GM18951 (cell line): Measurements from ENCODE around the gene EYS.
"Not testable (repeated sequence)": the region's sequence is repeated elsewhere in the genome, so short reads cannot be mapped to it uniquely, and the experiment has no call there.

Source experiments
- POLR2A ChIP-seq: IDR thresholded peaks from 4 replicates; pipeline ENCODE4 v1.6.1; 2011; ENCODE audit warnings: mild to moderate bottlenecking; ENCODE audit not compliant: insufficient read length, insufficient read depth; ENCODE audit errors: extremely low read depth
- in situ Hi-C: fragments of 300-500 bp; cut with MboI; formaldehyde crosslinking; loops from one replicate; pipeline ENCODE4 v1.12.0; 2022; ENCODE audit warnings: low sequenced_read_pairs, mixed read lengths, inconsistent platforms; ENCODE audit not compliant: unreplicated experiment

The EYS gene

GRCh38 chr6:63856271-63856670 lies 1850.8 kb downstream of the EYS start:
- TF ChIP-seq POLR2A: no peak
- in situ Hi-C loops: no loop called here

GRCh38 chr6:63844287-63844686 lies 1862.7 kb downstream of the EYS start:
- no peak for TF ChIP-seq POLR2A
- in situ Hi-C loops: no loop called here

GRCh38 chr6:63839485-63839884 lies 1867.5 kb downstream of the EYS start:
- in situ Hi-C loops: no loop called here
- no peak for TF ChIP-seq POLR2A

- in situ Hi-C loops: not testable (repeated sequence)
Observed at GRCh38 chr6:63828678-63829077, 1878.3 kb downstream of the EYS start.

GRCh38 chr6:63824722-63825121 lies 1882.3 kb downstream of the EYS start:
- in situ Hi-C loops: no loop called here

GRCh38 chr6:63821442-63821841 lies 1885.6 kb downstream of the EYS start:
- TF ChIP-seq POLR2A: no peak
- in situ Hi-C loops: no loop called here

More at GRCh38 chr6:63824722-63825121, 1882.3 kb downstream of the EYS start:
- no peak for TF ChIP-seq POLR2A

- TF ChIP-seq POLR2A: no peak
- in situ Hi-C loops: no loop called here
Observed at GRCh38 chr6:63819831-63820230, 1887.2 kb downstream of the EYS start.

GRCh38 chr6:63817492-63818050 lies 1889.5 kb downstream of the EYS start:
- no peak for TF ChIP-seq POLR2A
- in situ Hi-C loops: no loop called here

- no peak for TF ChIP-seq POLR2A
- in situ Hi-C loops: no loop called here
Observed at GRCh38 chr6:63816982-63817436, 1890.0 kb downstream of the EYS start.

- in situ Hi-C loops: no loop called here
- TF ChIP-seq POLR2A: no peak
Observed at GRCh38 chr6:63816401-63816981, 1890.5 kb downstream of the EYS start.

GRCh38 chr6:63814459-63814858 lies 1892.6 kb downstream of the EYS start:
- no peak for TF ChIP-seq POLR2A
- in situ Hi-C loops: no loop called here

GRCh38 chr6:63813566-63814120 lies 1893.4 kb downstream of the EYS start:
- in situ Hi-C loops: no loop called here
- no peak for TF ChIP-seq POLR2A

GRCh38 chr6:63808576-63808975 lies 1898.5 kb downstream of the EYS start:
- in situ Hi-C loops: no loop called here
- TF ChIP-seq POLR2A: no peak

- in situ Hi-C loops: no loop called here
- no peak for TF ChIP-seq POLR2A
Observed at GRCh38 chr6:63807056-63807455, 1900.0 kb downstream of the EYS start.

- no peak for TF ChIP-seq POLR2A
- in situ Hi-C loops: no loop called here
Observed at GRCh38 chr6:63806573-63806913, 1900.5 kb downstream of the EYS start.
